OCI-M2 (cell line): ENCODE results near the gene ITGAE.
"Not testable (repeated sequence)": the region's sequence is repeated elsewhere in the genome, so short reads cannot be mapped to it uniquely, and the experiment has no call there.

Source experiments
- DNase-seq: peaks from one replicate; lab custom pipeline; 2025; ENCODE audit not compliant: unreplicated experiment; lab: John Stamatoyannopoulos, UW

ITGAE gene, protein sequence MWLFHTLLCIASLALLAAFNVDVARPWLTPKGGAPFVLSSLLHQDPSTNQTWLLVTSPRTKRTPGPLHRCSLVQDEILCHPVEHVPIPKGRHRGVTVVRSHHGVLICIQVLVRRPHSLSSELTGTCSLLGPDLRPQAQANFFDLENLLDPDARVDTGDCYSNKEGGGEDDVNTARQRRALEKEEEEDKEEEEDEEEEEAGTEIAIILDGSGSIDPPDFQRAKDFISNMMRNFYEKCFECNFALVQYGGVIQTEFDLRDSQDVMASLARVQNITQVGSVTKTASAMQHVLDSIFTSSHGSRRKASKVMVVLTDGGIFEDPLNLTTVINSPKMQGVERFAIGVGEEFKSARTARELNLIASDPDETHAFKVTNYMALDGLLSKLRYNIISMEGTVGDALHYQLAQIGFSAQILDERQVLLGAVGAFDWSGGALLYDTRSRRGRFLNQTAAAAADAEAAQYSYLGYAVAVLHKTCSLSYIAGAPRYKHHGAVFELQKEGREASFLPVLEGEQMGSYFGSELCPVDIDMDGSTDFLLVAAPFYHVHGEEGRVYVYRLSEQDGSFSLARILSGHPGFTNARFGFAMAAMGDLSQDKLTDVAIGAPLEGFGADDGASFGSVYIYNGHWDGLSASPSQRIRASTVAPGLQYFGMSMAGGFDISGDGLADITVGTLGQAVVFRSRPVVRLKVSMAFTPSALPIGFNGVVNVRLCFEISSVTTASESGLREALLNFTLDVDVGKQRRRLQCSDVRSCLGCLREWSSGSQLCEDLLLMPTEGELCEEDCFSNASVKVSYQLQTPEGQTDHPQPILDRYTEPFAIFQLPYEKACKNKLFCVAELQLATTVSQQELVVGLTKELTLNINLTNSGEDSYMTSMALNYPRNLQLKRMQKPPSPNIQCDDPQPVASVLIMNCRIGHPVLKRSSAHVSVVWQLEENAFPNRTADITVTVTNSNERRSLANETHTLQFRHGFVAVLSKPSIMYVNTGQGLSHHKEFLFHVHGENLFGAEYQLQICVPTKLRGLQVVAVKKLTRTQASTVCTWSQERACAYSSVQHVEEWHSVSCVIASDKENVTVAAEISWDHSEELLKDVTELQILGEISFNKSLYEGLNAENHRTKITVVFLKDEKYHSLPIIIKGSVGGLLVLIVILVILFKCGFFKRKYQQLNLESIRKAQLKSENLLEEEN

GRCh38 chr17:3800362-3801271, at the start of gene ITGAE:
Gene ITGAE (minus strand): TSS chr17:3801188. CDS start chr17:3801144, 44 bp downstream.
- DNase-seq: no peak

- DNase-seq: no peak
Measured at GRCh38 chr17:3848229-3848835, 47.3 kb upstream of the ITGAE start.

- DNase-seq: no peak
Measured at GRCh38 chr17:3847165-3847670, 46.2 kb upstream of the ITGAE start.

DNA sequence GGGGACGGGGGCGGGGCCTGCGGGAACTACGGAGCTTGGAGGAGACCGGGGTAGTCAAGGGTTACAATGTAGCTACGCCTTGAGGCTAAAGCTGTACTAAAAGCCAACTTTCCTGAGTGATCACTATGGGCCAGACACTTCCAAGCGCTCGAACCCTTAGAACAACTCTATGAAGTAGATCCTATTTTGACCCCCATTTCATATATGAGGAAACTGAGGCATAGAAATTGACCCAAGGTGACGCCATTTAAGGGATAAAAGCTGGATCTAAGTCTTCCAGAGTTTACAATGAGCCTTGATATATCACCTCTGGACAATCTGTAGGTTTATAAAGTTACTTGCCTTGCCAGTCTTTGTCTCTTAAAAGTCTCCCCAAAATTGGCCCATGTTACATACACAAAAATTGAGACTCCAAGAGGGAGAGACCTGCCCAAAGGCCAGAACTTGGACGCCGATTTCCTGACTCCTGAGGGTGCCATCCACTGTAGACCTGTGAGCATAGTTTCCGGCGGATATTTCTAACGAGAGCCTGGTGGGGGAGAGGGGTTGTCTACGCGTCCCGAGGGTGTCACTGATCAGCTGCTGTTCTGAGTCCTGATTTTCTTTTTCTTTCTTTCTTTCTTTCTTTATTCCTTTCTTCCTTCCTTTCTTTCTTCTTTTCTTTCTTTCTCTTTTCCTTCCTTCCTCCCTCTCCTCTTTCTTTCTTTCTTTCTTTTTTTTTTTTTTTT, 45.6 kb upstream of the ITGAE start:
- DNase-seq: no peak

GRCh38 chr17:3845621-3846436, 44.8 kb upstream of the ITGAE start, which contains the start of gene NCBP3:
Gene NCBP3 (minus strand): TSS chr17:3846246. CDS start chr17:3846223, 23 bp downstream.
- peak; percentile 24 for DNase-seq

GRCh38 chr17:3845291-3845620, 44.3 kb upstream of the ITGAE start:
- DNase-seq: no peak

- DNase-seq: not testable (repeated sequence)
Measured at GRCh38 chr17:3844556-3844955, 43.6 kb upstream of the ITGAE start.

- no peak for DNase-seq
Measured at GRCh38 chr17:3843935-3844516, 43.0 kb upstream of the ITGAE start.

DNA sequence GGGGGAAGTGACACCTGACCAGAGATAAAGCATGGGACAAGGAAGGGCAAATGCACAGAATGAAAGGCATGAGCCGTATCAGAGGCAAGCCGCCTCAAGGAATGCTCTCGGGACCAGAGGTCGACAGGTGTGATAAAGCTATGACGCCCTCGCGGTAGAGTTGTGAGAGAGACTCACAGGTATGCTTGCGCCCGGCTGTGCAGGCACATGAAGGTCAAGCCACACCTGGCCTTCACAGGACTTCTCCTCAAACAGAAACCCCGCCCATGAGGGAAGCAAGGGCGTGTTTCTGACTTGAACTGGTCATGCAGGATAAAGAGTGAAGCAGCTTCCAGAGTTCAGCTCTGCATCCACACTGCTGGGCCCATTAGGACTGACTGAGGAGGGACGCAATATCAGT, 37.2 kb upstream of the ITGAE start:
- no peak for DNase-seq

GRCh38 chr17:3836551-3836950, 35.6 kb upstream of the ITGAE start:
- no peak for DNase-seq

DNA sequence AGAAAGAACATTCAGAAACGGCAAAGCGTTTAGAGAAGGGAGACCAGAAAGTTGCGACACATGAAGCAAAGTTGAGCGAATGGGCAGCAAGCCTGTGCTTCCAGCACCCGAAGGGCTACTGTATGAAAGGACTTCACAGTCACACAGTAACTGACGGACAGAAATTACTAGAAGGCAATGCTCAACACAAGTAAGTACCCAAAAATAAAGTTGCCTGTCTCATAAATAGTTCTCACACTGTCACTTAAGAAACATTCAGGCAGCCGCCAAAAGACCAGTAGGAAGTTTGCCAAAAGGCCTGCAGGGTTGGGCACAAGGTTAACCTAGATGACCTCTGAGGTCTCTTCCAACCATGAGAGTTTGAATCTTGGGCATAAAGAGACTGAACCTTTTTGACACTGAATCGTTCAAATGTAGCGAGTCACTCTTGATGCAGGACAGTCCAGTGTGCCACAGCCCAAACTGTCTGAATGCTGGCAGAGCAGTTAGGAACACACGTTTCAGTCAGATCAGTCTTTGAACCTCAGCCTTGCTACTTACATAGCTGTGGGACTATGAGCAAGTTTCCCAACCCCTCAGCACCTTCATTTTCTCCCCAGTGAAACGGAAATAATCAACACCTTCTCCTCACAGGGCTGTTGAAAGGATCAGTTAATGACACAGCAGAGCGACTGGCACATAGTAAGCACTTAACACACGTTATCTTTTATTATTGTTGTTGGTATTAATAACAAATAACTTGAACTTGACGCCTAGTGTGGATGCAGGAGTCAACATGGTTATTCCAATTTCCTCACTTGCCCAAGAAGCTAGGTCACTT, 34.6 kb upstream of the ITGAE start:
- DNase-seq: no peak

- DNase-seq: no peak
Measured at GRCh38 chr17:3834811-3835210, 33.8 kb upstream of the ITGAE start.

DNA sequence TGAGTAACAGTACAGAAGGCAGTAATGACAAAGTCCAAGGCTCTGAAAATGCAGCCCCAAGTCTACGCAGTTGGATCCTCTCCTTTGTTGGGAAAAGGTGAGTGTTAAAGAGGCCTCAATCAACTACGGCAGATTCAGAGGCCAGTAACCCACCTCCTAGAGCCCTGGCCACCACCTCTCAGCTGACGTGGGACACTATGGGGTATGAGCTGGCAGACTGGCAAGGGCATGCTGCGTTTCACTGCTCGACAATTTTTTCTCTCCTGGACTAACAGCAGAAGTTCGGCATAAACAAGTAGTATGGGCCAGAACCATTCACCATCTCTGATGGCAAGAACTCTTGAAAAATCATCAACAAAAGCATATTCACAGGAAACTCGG, 27.9 kb upstream of the ITGAE start:
- DNase-seq: no peak

DNA sequence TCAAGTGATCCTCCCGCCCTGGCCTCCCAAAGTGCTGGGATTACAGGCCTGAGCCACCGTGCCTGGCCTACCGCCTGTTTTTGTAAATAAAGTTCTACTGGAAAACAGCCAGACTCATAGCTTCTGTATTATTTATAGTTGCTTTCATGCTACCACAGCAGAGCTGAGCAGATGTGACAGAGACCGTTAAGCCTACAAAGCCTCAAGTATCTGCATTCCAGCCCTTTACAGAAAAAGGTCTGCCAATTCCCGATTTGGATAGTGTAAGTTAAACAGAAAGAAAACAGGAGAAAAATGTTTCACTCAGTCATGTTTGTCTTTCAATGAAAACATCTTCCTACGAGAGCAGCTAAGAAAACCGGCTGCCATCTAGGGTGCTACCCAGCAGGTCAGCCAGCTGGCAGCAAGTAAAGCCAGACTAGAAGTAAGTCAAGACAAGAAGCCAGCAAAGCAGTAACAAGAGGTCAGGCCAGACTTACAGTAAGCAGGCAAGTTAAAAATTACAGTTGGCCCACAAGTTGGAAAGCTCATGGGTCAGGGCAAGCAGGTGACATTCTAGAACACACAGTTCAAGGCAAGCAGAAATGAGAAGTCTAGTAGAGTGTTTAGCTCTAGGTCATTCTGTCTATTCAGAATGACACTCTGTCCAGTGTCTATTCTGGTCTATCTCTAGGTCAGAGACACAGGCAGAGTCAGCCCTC, 27.3 kb upstream of the ITGAE start:
- DNase-seq: no peak

- DNase-seq: no peak
Measured at GRCh38 chr17:3827124-3827773, 26.3 kb upstream of the ITGAE start.

- DNase-seq: no peak
Measured at GRCh38 chr17:3826191-3826590, 25.2 kb upstream of the ITGAE start.
